DND-41 (cell line): ENCODE measurements around the gene ADAMTS16.

Experiments used
- ATAC-seq: fragments of 200-7000 bp; cut with Tn5 transposase; 3 replicates; pipeline ENCODE4 v1.9.1; 2021; ENCODE audit warnings: low read depth; ENCODE audit not compliant: insufficient read depth
- DNase-seq: peaks from one replicate; pipeline ENCODE4 v3.0.0-alpha.2; 2020
- H2AFZ ChIP-seq: 2 replicates; pipeline ENCODE4 v1.6.0; 2012; ENCODE audit warnings: low read depth, low read length
- H3K27ac ChIP-seq: 2 replicates; pipeline ENCODE4 v1.5.1; 2012; ENCODE audit warnings: low read length, inconsistent platforms
- H3K27me3 ChIP-seq: fragments of 200-600 bp; sonication (generic); 2 replicates; pipeline ENCODE4 v1.6.0; 2012; ENCODE audit warnings: low read length, mild to moderate bottlenecking, inconsistent platforms; ENCODE audit not compliant: insufficient read depth, poor library complexity
- H3K36me3 ChIP-seq: 2 replicates; pipeline ENCODE4 v1.5.1; 2012; ENCODE audit warnings: low read length, inconsistent platforms; ENCODE audit not compliant: insufficient read depth
- H3K4me1 ChIP-seq: 2 replicates; pipeline ENCODE4 v1.5.1; 2012; ENCODE audit warnings: mild to moderate bottlenecking, low read length; ENCODE audit not compliant: insufficient read depth
- H3K4me2 ChIP-seq: 2 replicates; pipeline ENCODE4 v1.6.0; 2012; ENCODE audit warnings: mild to moderate bottlenecking, moderate library complexity, low read length, inconsistent platforms; ENCODE audit not compliant: insufficient read depth
- H3K4me3 ChIP-seq, 2 experiments: fragments of 200-600 bp in 1 of 2; shearing (Covaris generic) in 1 of 2; 2 replicates each; pipeline ENCODE4 v1.5.1; 2012 to 2016; ENCODE audit warnings: inconsistent platforms in 2 of 2, low read length in 2 of 2, mild to moderate bottlenecking in 2 of 2, low read depth in 1 of 2, moderate library complexity in 1 of 2
- H3K79me2 ChIP-seq: 2 replicates; pipeline ENCODE4 v1.6.0; 2012; ENCODE audit warnings: low read length, inconsistent platforms; ENCODE audit not compliant: insufficient read depth
- H3K9ac ChIP-seq: 2 replicates; pipeline ENCODE4 v1.6.0; 2012; ENCODE audit warnings: low read depth, mild to moderate bottlenecking, inconsistent platforms, low read length, moderate library complexity
- H3K9me3 ChIP-seq: 2 replicates; pipeline ENCODE4 v1.5.1; 2012; ENCODE audit warnings: low read length, moderate library complexity, mild to moderate bottlenecking, inconsistent platforms; ENCODE audit not compliant: insufficient read depth, severe bottlenecking
- H4K20me1 ChIP-seq: 2 replicates; pipeline ENCODE4 v1.6.0; 2012; ENCODE audit warnings: low read length; ENCODE audit not compliant: insufficient read depth
- CTCF ChIP-seq: IDR thresholded peaks from 2 replicates; pipeline ENCODE4 v1.5.1; 2012; ENCODE audit warnings: borderline replicate concordance, low read length, moderate library complexity, mild to moderate bottlenecking; ENCODE audit not compliant: poor library complexity, severe bottlenecking; ENCODE audit errors: extremely low read depth
- EZH2 ChIP-seq: IDR thresholded peaks from 3 replicates; pipeline ENCODE4 v1.6.1; 2012; ENCODE audit warnings: borderline replicate concordance, low read depth, mild to moderate bottlenecking, moderate library complexity, low read length, inconsistent platforms; ENCODE audit not compliant: severe bottlenecking

Gene ADAMTS16

GRCh38 chr5:5301176-5301575, 161.0 kb downstream of the ADAMTS16 start:
- TF ChIP-seq EZH2 (no peak), CTCF (no peak)
- Histone ChIP-seq H3K9ac (no peak overlapping the region), H3K79me2 (no peaks in the 10 kb centered on the region), H2AFZ (no peak overlapping the region), H4K20me1 (no peaks in the 10 kb centered on the region; the same call in 1 of the 2 replicates), H3K4me1 (no peaks in the 10 kb centered on the region), H3K27ac (no peak overlapping the region), H3K4me3 (no peak overlapping the region), H3K4me2 (no peak overlapping the region), H3K27me3 (no peaks in the 10 kb centered on the region), H3K9me3 (no peaks in the 10 kb centered on the region), H3K36me3 (no peaks in the 10 kb centered on the region)
- ATAC-seq (no peak), DNase-seq (no peak)

GRCh38 chr5:5302201-5302600, 162.1 kb downstream of the ADAMTS16 start:
- ATAC-seq (no peak), DNase-seq (no peak)
- no peaks in the 10 kb centered on the region; the same call in 1 of the 2 replicates for H4K20me1 ChIP-seq
- no peaks in the 10 kb centered on the region for H3K36me3 ChIP-seq
- H3K79me2 ChIP-seq = no peaks in the 10 kb centered on the region
- H3K4me1 ChIP-seq = no peaks in the 10 kb centered on the region
- H3K9ac ChIP-seq = no peak overlapping the region
- H3K4me2 ChIP-seq = no peak overlapping the region
- no peak overlapping the region for H3K4me3 ChIP-seq
- no peaks in the 10 kb centered on the region for H3K9me3 ChIP-seq
- no peaks in the 10 kb centered on the region for H3K27me3 ChIP-seq
- H2AFZ ChIP-seq = no peak overlapping the region
- H3K27ac ChIP-seq = no peak overlapping the region
- no peak for TF ChIP-seq CTCF
- no peak for TF ChIP-seq EZH2

GRCh38 chr5:5303242-5303641, 163.1 kb downstream of the ADAMTS16 start:
- no peak for ATAC-seq
- H3K9ac ChIP-seq = no peak overlapping the region

More at GRCh38 chr5:5303242-5303641, 163.1 kb downstream of the ADAMTS16 start:
- H3K9me3 ChIP-seq = no peaks in the 10 kb centered on the region
- TF ChIP-seq EZH2 (no peak), CTCF (no peak)
- H4K20me1 ChIP-seq = no peaks in the 10 kb centered on the region; the same call in 1 of the 2 replicates
- no peak for DNase-seq
- no peak overlapping the region for H3K4me2 ChIP-seq
- no peak overlapping the region for H2AFZ ChIP-seq
- no peaks in the 10 kb centered on the region for H3K36me3 ChIP-seq
- no peaks in the 10 kb centered on the region for H3K79me2 ChIP-seq
- H3K4me3 ChIP-seq = no peak overlapping the region
- H3K27ac ChIP-seq = no peak overlapping the region
- no peaks in the 10 kb centered on the region for H3K4me1 ChIP-seq
- H3K27me3 ChIP-seq = no peaks in the 10 kb centered on the region
